ENCODE measurements around the gene B3GNT2.
A peak's percentile ranks its signal among the peaks of the same experiment; 100 is the strongest.
"Not testable (repeated sequence)": the region's sequence is repeated elsewhere in the genome, so short reads cannot be mapped to it uniquely, and the experiment has no call there.

The B3GNT2 gene

GRCh38 chr2:62266433-62267038, 70.6 kb downstream of the B3GNT2 start:
- no peak for TF ChIP-seq CTCF (IDR thresholded peaks at IDR 0.05; ENCODE audit: low read depth, low read length)
- Histone ChIP-seq H3K36me3 (no peaks in the 10 kb centered on the region), H3K4me3 (ENCODE audit: low read depth, low read length) (no peak overlapping the region), H3K27me3 (no peaks in the 10 kb centered on the region), H3K9me3 (no peaks in the 10 kb centered on the region), H3K4me1 (no peaks in the 10 kb centered on the region)
- DNase-seq = no peak

DNA sequence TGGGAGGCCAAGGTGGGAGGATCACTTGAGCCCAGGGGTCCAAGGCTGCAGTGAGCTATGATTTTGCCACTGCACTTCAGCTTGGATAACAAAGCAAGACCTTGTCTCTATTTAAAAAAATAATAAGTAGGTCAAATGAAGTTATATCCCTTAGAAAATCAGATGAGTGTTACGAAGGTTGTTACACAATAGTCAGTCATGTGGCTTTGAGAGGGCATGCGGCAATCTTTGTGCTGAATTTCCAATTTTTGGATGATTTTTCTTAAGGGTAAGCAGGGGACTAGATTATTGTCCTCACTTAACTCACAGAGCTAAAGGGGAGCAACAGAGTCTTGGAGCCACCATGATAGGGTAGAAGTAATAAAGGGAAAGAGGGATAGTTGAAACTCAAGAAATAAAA, 71.8 kb downstream of the B3GNT2 start:
- Histone ChIP-seq H3K4me1 (no peaks in the 10 kb centered on the region), H3K27me3 (no peaks in the 10 kb centered on the region), H3K4me3 (ENCODE audit: low read depth, low read length) (no peak overlapping the region), H3K9me3 (no peaks in the 10 kb centered on the region), H3K36me3 (no peaks in the 10 kb centered on the region)
- no peak for TF ChIP-seq CTCF (IDR thresholded peaks at IDR 0.05; ENCODE audit: low read depth, low read length)
- DNase-seq = no peak

- H3K36me3 ChIP-seq; H3K9me3 ChIP-seq; DNase-seq; H3K27me3 ChIP-seq; H3K4me1 ChIP-seq; H3K4me3 ChIP-seq (ENCODE audit: low read depth, low read length): not testable (repeated sequence)
Observed at GRCh38 chr2:62268681-62269188, 72.8 kb downstream of the B3GNT2 start.

DNA sequence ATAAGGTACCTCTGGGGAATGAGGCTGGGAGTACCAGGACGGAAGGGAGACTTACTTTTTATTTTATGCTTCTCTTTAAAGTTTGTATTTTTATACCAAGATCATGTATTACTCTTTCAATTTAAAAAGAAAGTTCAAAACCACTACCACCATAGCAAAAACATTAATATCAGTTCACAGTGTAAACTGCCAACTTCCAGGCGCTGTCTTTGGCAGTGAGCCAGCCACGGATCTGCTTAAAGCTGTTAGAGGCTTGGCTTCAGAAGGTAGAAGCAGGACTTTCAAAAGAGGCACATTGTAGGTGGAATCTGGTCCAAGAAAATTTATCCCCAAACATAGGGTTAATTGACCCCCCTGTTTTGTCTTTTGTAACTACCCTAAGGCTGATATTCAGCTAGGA, 74.8 kb downstream of the B3GNT2 start:
- DNase-seq = peak; percentile 75
- no peaks in the 10 kb centered on the region for H3K9me3 ChIP-seq
- H3K4me3 ChIP-seq (ENCODE audit: low read depth, low read length) = no peak overlapping the region
- no peaks in the 10 kb centered on the region for H3K36me3 ChIP-seq
- no peaks in the 10 kb centered on the region for H3K27me3 ChIP-seq
- no peak for TF ChIP-seq CTCF (IDR thresholded peaks at IDR 0.05; ENCODE audit: low read depth, low read length)
- H3K4me1 ChIP-seq = no peaks in the 10 kb centered on the region
